Liver (tissue), 9 donors: ENCODE results near the gene CPNE5. TPM values are rescaled to one million over a fixed set of nuclear protein-coding genes. Genes with fewer than 3 reads are reported as not detected.

ENCODE experiments used
- DNase-seq: peaks from one replicate; pipeline ENCODE4 v3.0.0-alpha.2; 2017; ENCODE audit warnings: low spot score
- H3K27ac ChIP-seq, 2 donors: one replicate each; pipeline ENCODE4 v1.7.0; 2013; ENCODE audit warnings: inconsistent platforms in 2 of 2, low read length in 2 of 2, control low read depth in 1 of 2, low read depth in 1 of 2, mild to moderate bottlenecking in 1 of 2
- H3K27me3 ChIP-seq, 4 donors: one replicate each; pipeline versions ENCODE4 v1.6.1 to v1.7.0; 2013; ENCODE audit warnings: low read length in 3 of 4, inconsistent platforms in 1 of 4, mild to moderate bottlenecking in 1 of 4, moderate library complexity in 1 of 4; ENCODE audit not compliant: control insufficient read depth in 4 of 4, insufficient read depth in 4 of 4
- H3K36me3 ChIP-seq, 4 donors: one replicate each; pipeline versions ENCODE4 v1.6.1 to v1.7.0; 2013; ENCODE audit warnings: low read length in 3 of 4, mild to moderate bottlenecking in 3 of 4, low read depth in 1 of 4, moderate library complexity in 1 of 4; ENCODE audit not compliant: control insufficient read depth in 4 of 4, insufficient read depth in 3 of 4
- H3K4me1 ChIP-seq, 4 donors: one replicate each; pipeline versions ENCODE4 v1.6.1 to v1.7.0; 2013; ENCODE audit warnings: low read length in 3 of 4, mild to moderate bottlenecking in 3 of 4, moderate library complexity in 1 of 4; ENCODE audit not compliant: control insufficient read depth in 4 of 4, insufficient read depth in 4 of 4
- H3K4me3 ChIP-seq, 3 donors: one replicate each; pipeline versions ENCODE4 v1.6.1 to v1.7.0; 2013; ENCODE audit warnings: low read length in 3 of 3, control low read depth in 1 of 3, low read depth in 1 of 3, mild to moderate bottlenecking in 1 of 3
- H3K9ac ChIP-seq, 2 donors: one replicate each; pipeline ENCODE4 v1.7.0; 2013; ENCODE audit warnings: low read length in 2 of 2, mild to moderate bottlenecking in 2 of 2, moderate library complexity in 2 of 2, control low read depth in 1 of 2, low read depth in 1 of 2
- H3K9me3 ChIP-seq, 4 donors: one replicate each; pipeline versions ENCODE4 v1.6.1 to v1.7.0; 2013; ENCODE audit warnings: low read length in 3 of 4; ENCODE audit not compliant: control insufficient read depth in 4 of 4
- ATF3 ChIP-seq: IDR thresholded peaks from 2 replicates; pipeline ENCODE4 v1.6.1; 2016; ENCODE audit warnings: antibody characterized with exemption
- CTCF ChIP-seq: fragments of 150-350 bp; IDR thresholded peaks from 2 replicates; pipeline ENCODE4 v1.5.1; 2017; ENCODE audit warnings: improper control_type of control experiment, low read depth, low read length; ENCODE audit not compliant: missing input control
- FOXA2 ChIP-seq: IDR thresholded peaks from 2 replicates; pipeline ENCODE4 v1.6.1; 2016; ENCODE audit warnings: antibody characterized with exemption
- GABPA ChIP-seq, 2 donors: IDR thresholded peaks in 1 of 2; conservative IDR thresholded peaks in 1 of 2; 2 replicates each; pipeline ENCODE4 v1.6.1; 2016; ENCODE audit warnings: antibody characterized with exemption in 2 of 2, mild to moderate bottlenecking in 1 of 2, moderate library complexity in 1 of 2
- HNF4A ChIP-seq, 2 donors: conservative IDR thresholded peaks; 2 replicates each; pipeline ENCODE4 v1.6.1; 2016; ENCODE audit warnings: antibody characterized with exemption in 2 of 2, mild to moderate bottlenecking in 2 of 2
- HNF4G ChIP-seq: IDR thresholded peaks from 2 replicates; pipeline ENCODE4 v1.6.1; 2016; ENCODE audit warnings: antibody characterized with exemption
- JUND ChIP-seq, 2 donors: IDR thresholded peaks; 2 replicates each; pipeline ENCODE4 v1.6.1; 2016; ENCODE audit warnings: antibody characterized with exemption in 2 of 2
- NR2F2 ChIP-seq: IDR thresholded peaks from 2 replicates; pipeline ENCODE4 v1.6.1; 2016; ENCODE audit warnings: antibody characterized with exemption
- REST ChIP-seq: IDR thresholded peaks from 2 replicates; pipeline ENCODE4 v1.6.1; 2016; ENCODE audit warnings: antibody characterized with exemption, mild to moderate bottlenecking
- SP1 ChIP-seq: IDR thresholded peaks from 2 replicates; pipeline ENCODE4 v1.6.1; 2018; ENCODE audit warnings: antibody characterized with exemption, mild to moderate bottlenecking
- TAF1 ChIP-seq: conservative IDR thresholded peaks from 2 replicates; pipeline ENCODE4 v1.6.1; 2016; ENCODE audit warnings: antibody characterized with exemption, mild to moderate bottlenecking
- YY1 ChIP-seq: IDR thresholded peaks from 2 replicates; pipeline ENCODE4 v1.6.1; 2016; ENCODE audit warnings: antibody characterized with exemption, mild to moderate bottlenecking
- ZBTB33 ChIP-seq: IDR thresholded peaks from 2 replicates; pipeline ENCODE4 v1.6.1; 2016; ENCODE audit warnings: antibody characterized with exemption
- WGBS: extraction: QIAGEN DNeasy Blood & Tissue Kit; methylation state at CpG from one replicate; pipeline ENCODE4 v1.1.7; 2013; 5-methylcytosine and 5-hydroxymethylcytosine counted together
- polyA plus RNA-seq, 2 donors: library from polyadenylated mRNA; stranded (reverse) in 1 of 2; unstranded in 1 of 2; fragments of 200-250 nt in 1 of 2; fragments of >200 nt in 1 of 2; fragmentation: Nextera tagmentation in 1 of 2; extraction: Ambion mirVana in 1 of 2; gene quantifications; one replicate each; pipeline versions ENCODE4 v1.2.1 to v1.2.3, GENCODE V29; 2013 to 2015
- total RNA-seq, 2 donors: library from RNA; depleted of rRNA; stranded (reverse); fragments of >200 nt; gene quantifications; one replicate each; pipeline ENCODE4 v1.2.3, GENCODE V29; 2014
- donor health status: healthy.
- donor health status: healthy.
- donor health status: healthy.
- donor health status: healthy.
- donor health status: healthy.

CPNE5 gene
- total and polyA plus RNA-seq, 4 donors, result 0.24 to 1.1 (median 0.44) TPM

GRCh38 chr6:36800223-36801076 lies 38.8 kb downstream of the CPNE5 start (continued):
- TF ChIP-seq ZBTB33, result no peak

GRCh38 chr6:36798852-36799251 lies 40.4 kb downstream of the CPNE5 start:
- Histone ChIP-seq H3K4me3 (no peak overlapping the region), H3K27me3 (no peaks in the 10 kb centered on the region), H3K36me3 (no peaks in the 10 kb centered on the region), H3K27ac (no peak overlapping the region), H3K9ac (no peak overlapping the region), H3K9me3 (no peaks in the 10 kb centered on the region), H3K4me1 (no peaks in the 10 kb centered on the region)
- no peak for DNase-seq
- 81% methylated on average over 3 of the region's 3 CpGs for WGBS
- no peak for TF ChIP-seq ATF3

GRCh38 chr6:36797653-36798052 lies 41.6 kb downstream of the CPNE5 start:
- Histone ChIP-seq H3K9me3 (no peaks in the 10 kb centered on the region), H3K4me1 (no peaks in the 10 kb centered on the region), H3K9ac (no peak overlapping the region), H3K27me3 (no peaks in the 10 kb centered on the region), H3K4me3 (no peak overlapping the region), H3K36me3 (no peaks in the 10 kb centered on the region), H3K27ac (no peak overlapping the region)
- TF ChIP-seq FOXA2 (no peak), REST (no peak), HNF4A (conservative IDR thresholded peaks at IDR 0.05) (no peak), JUND (IDR thresholded peaks at IDR 0.05) (no peak), ZBTB33 (no peak), TAF1 (no peak), HNF4G (no peak), YY1 (no peak), NR2F2 (no peak), CTCF (no peak), GABPA (IDR thresholded peaks at IDR 0.05 in 1 of 2, conservative IDR thresholded peaks at IDR 0.05 in 1 of 2) (no peak), SP1 (no peak)
- DNase-seq, result no peak
- WGBS, result 94% methylated on average over 1 of the region's 1 CpG
